ENCODE measurements around the gene ENKD1. TPM values are rescaled to one million over a fixed set of nuclear protein-coding genes. Genes with fewer than 3 reads are reported as not detected.

ENKD1 gene
- total and polyA plus RNA-seq, 2 of the 4 experiments (the other 2 are of a cell fraction) = 2.9 to 6.3 TPM

DNA sequence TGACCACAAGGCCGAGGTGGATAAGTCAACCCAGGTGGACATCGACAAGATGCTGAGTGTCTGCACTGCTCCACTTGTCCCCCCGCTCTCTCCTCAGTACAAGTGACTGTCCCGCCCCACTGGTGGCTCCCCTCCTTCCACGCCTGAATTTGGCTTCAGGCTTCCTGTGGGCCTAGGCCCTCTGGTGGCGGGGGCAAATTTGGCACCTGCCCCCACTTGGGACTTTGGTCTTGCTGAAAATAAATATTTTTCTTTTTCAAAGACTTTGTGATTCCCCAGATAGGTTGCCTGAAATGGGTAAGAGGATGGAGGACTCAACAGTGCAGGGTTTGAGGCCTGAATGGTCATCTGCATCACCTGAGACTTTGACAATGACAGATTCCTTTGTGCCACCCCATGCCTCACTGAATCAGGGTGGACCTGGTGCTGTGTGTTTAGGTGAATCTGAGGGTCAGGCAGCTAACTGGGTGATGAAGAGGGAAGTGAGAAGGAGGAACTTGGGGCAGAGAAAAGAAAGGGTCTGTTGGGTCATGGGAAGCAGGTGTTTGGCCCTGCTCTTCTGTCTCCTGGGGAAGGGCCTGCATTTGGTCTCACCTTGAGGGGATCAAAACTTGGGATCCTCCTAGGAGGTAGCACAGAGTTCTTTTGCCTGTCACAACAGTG, 2.1 kb upstream of the ENKD1 start:
- no peak overlapping the region for H4K8ac ChIP-seq (ENCODE audit: low read depth in 2 of 2, low read length in 2 of 2)
- no peak overlapping the region for H2BK5ac ChIP-seq (ENCODE audit: low read depth, low read length, poor library complexity, severe bottlenecking)
- no peak overlapping the region for H4K91ac ChIP-seq (ENCODE audit: insufficient read depth, low read depth, low read length)
- 100% methylated on average over 2 of the region's 6 CpGs; no CpG with 5 or more reads in 1 of the 2 experiments for WGBS, 2 experiments (ENCODE audit: extremely low coverage in 2 of 2, insufficient read length in 1 of 2)
- ATAC-seq (ENCODE audit: low read depth) (no peak), DNase-seq (no peak)
- H2BK120ac ChIP-seq (ENCODE audit: low read depth, low read length) = no peak overlapping the region
- no peaks in the 10 kb centered on the region for H3K9me3 ChIP-seq (ENCODE audit: control insufficient read depth, insufficient read depth, low read length)
- peaks cover 12% of the 10 kb centered on the region for H3K4me1 ChIP-seq (ENCODE audit: control insufficient read depth, insufficient read depth, low read length)
- H3K56ac ChIP-seq (ENCODE audit: extremely low read depth, insufficient read depth, low read length) = no peak overlapping the region
- H3K27ac ChIP-seq (ENCODE audit: insufficient read depth, low read length) = no peak overlapping the region
- peak overlapping the region; percentile 66 for H2AK9ac ChIP-seq (replicated peaks; ENCODE audit: low read depth, low read length, poor library complexity)
- no peak overlapping the region for H3K14ac ChIP-seq (replicated peaks; ENCODE audit: low read depth, low read length)
- H4K5ac ChIP-seq (ENCODE audit: low read depth, low read length) = no peak overlapping the region
- peaks cover 4 to 17% of the 10 kb centered on the region in 2 experiments; a peak in 3 of 4 replicates for H3K79me1 ChIP-seq (ENCODE audit: low read depth in 1 of 2, low read length in 2 of 2)
- no peak overlapping the region for H3K4me2 ChIP-seq (ENCODE audit: low read depth, low read length)
- H2BK15ac ChIP-seq (ENCODE audit: low read depth, low read length) = no peak overlapping the region
- intact Hi-C loops (cut with micrococcal nuclease) = loop anchor here (1.0 kb wide), 2 partner anchors 106 to 147 kb away; partner anchors contain the start of gene CTCF
- H3K36me3 ChIP-seq (ENCODE audit: control insufficient read depth, insufficient read depth, low read length) = no peaks in the 10 kb centered on the region
- in situ Hi-C loops (cut with MboI; ENCODE audit: low sequenced_read_pairs) = loop anchor here (10.0 kb wide), 1 partner anchor 144 kb away; the partner anchor contains the start of gene RIPOR1
- dilution Hi-C loops (cut with HindIII; ENCODE audit: low sequenced_read_pairs, unreplicated experiment) = no loop called here
- no peak overlapping the region for H3K4me3 ChIP-seq (ENCODE audit: insufficient read depth, low read depth, low read length)
- no peak overlapping the region for H3K23ac ChIP-seq (ENCODE audit: low read depth, low read length)
- no peak overlapping the region for H2BK20ac ChIP-seq (ENCODE audit: low read depth, low read length)
- 0 out of 2 replicates have a peak, but pooled peaks cover 6% of the 10 kb centered on the region for H4K20me1 ChIP-seq (ENCODE audit: insufficient read depth, low read length)
- no peak overlapping the region for H3K18ac ChIP-seq (ENCODE audit: low read depth, low read length)
- ChIA-PET CTCF (interaction anchor here (0.8 to 1.9 kb wide), 6 partner anchors 12 to 205 kb away, joined by 3 to 20 read pairs (median 4); partner anchors contain the start of genes CTCF and EDC4), POLR2A (ENCODE audit: unreplicated experiment) (no interaction called here)
- H2AK5ac ChIP-seq (ENCODE audit: low read depth, low read length) = no peak overlapping the region
- no TSS peak for BruUV-seq (replicated peaks)
- H2AFZ ChIP-seq (replicated peaks; ENCODE audit: low read length, poor library complexity) = no peak overlapping the region
- peak; percentile 11; the same call in 1 of the 2 replicates for TF ChIP-seq SMC3 (IDR thresholded peaks at IDR 0.05; ENCODE audit: low read depth, low read length)
- TF ChIP-seq, protein P1, sequence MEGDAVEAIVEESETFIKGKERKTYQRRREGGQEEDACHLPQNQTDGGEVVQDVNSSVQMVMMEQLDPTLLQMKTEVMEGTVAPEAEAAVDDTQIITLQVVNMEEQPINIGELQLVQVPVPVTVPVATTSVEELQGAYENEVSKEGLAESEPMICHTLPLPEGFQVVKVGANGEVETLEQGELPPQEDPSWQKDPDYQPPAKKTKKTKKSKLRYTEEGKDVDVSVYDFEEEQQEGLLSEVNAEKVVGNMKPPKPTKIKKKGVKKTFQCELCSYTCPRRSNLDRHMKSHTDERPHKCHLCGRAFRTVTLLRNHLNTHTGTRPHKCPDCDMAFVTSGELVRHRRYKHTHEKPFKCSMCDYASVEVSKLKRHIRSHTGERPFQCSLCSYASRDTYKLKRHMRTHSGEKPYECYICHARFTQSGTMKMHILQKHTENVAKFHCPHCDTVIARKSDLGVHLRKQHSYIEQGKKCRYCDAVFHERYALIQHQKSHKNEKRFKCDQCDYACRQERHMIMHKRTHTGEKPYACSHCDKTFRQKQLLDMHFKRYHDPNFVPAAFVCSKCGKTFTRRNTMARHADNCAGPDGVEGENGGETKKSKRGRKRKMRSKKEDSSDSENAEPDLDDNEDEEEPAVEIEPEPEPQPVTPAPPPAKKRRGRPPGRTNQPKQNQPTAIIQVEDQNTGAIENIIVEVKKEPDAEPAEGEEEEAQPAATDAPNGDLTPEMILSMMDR (conservative IDR thresholded peaks at IDR 0.05; ENCODE audit: low read depth, low read length) = no peak; the same call in 1 of the 2 replicates
- H3K9ac ChIP-seq (ENCODE audit: low read depth, low read length) = no peak overlapping the region
- no peak overlapping the region for H3K4ac ChIP-seq (ENCODE audit: low read depth, low read length)
- no peaks in the 10 kb centered on the region for H3K27me3 ChIP-seq (ENCODE audit: control insufficient read depth, insufficient read depth, low read length)
- no peaks in the 10 kb centered on the region for H3K9me1 ChIP-seq (ENCODE audit: insufficient read depth, low read length)
